CD8-positive, alpha-beta memory T cell (primary cell): ENCODE data around the gene RGL2. TPM values are rescaled to one million over a fixed set of nuclear protein-coding genes. Genes with fewer than 3 reads are reported as not detected.
"Not testable (repeated sequence)": the region's sequence is repeated elsewhere in the genome, so short reads cannot be mapped to it uniquely, and the experiment has no call there.

ENCODE experiments used
- CTCF ChIA-PET: fragments of 350-600 bp; sonication (Branson Sonifier 250); formaldehyde crosslinking; loops from one replicate; lab custom pipeline; 2021; ENCODE audit warnings: antibody characterized with exemption; lab: Charles Lee
- POLR2A ChIA-PET: fragments of 350-600 bp; sonication (Branson Sonifier 250); formaldehyde crosslinking; loops from one replicate; lab custom pipeline; 2021; ENCODE audit warnings: antibody characterized with exemption; lab: Charles Lee
- DNase-seq, 5 donors: peaks; one replicate each; pipeline versions ENCODE4 v3.0.0 to v3.0.0-alpha.2; 2020 to 2022; ENCODE audit warnings: mixed read lengths in 1 of 5
- H3K27ac ChIP-seq: one replicate; pipeline ENCODE4 v1.7.0; 2013; ENCODE audit warnings: low read depth, mild to moderate bottlenecking, low read length, moderate library complexity
- H3K27me3 ChIP-seq: 2 replicates; pipeline ENCODE4 v1.7.0; 2013; ENCODE audit warnings: low read length, mild to moderate bottlenecking; ENCODE audit not compliant: insufficient read depth, poor library complexity, severe bottlenecking
- H3K36me3 ChIP-seq: 2 replicates; pipeline ENCODE4 v1.7.0; 2013; ENCODE audit warnings: mild to moderate bottlenecking, low read length, moderate library complexity; ENCODE audit not compliant: insufficient read depth
- H3K4me1 ChIP-seq: 2 replicates; pipeline ENCODE4 v1.7.0; 2013; ENCODE audit warnings: mild to moderate bottlenecking, low read length, moderate library complexity; ENCODE audit not compliant: insufficient read depth
- H3K4me3 ChIP-seq: 2 replicates; pipeline ENCODE4 v1.7.0; 2013; ENCODE audit warnings: mild to moderate bottlenecking, low read length
- H3K9me3 ChIP-seq: 2 replicates; pipeline ENCODE4 v1.7.0; 2013; ENCODE audit warnings: mild to moderate bottlenecking, low read length
- H3K27ac Mint-ChIP-seq, 8 donors: one replicate each; pipeline ENCODE4 v1.8.0; 2020 to 2021; ENCODE audit warnings: mixed read lengths in 8 of 8, mild to moderate bottlenecking in 6 of 8, inconsistent platforms in 3 of 8, moderate library complexity in 3 of 8
- H3K27me3 Mint-ChIP-seq, 2 donors: one replicate each; pipeline ENCODE4 v1.8.0; 2020 to 2021; ENCODE audit warnings: mixed read lengths in 2 of 2, mild to moderate bottlenecking in 1 of 2, moderate library complexity in 1 of 2
- H3K36me3 Mint-ChIP-seq, 3 donors: one replicate each; pipeline ENCODE4 v1.8.0; 2020 to 2021; ENCODE audit warnings: mixed read lengths in 3 of 3, inconsistent platforms in 1 of 3, mild to moderate bottlenecking in 1 of 3
- H3K4me1 Mint-ChIP-seq, 3 donors: one replicate each; pipeline ENCODE4 v1.8.0; 2020 to 2021; ENCODE audit warnings: mixed read lengths in 3 of 3, inconsistent platforms in 1 of 3, mild to moderate bottlenecking in 1 of 3
- H3K4me3 Mint-ChIP-seq, 7 donors: one replicate each; pipeline ENCODE4 v1.8.0; 2020 to 2021; ENCODE audit warnings: mixed read lengths in 7 of 7, mild to moderate bottlenecking in 6 of 7, moderate library complexity in 4 of 7, inconsistent platforms in 2 of 7
- H3K9me3 Mint-ChIP-seq, 5 donors: one replicate each; pipeline ENCODE4 v1.8.0; 2020 to 2022; ENCODE audit warnings: mixed read lengths in 5 of 5, mild to moderate bottlenecking in 3 of 5, moderate library complexity in 2 of 5, inconsistent platforms in 1 of 5
- polyA plus RNA-seq: library from polyadenylated mRNA; unstranded; fragments of 300-500 nt; fragmentation: Illumina TruSeq; gene quantifications from one replicate; pipeline ENCODE4 v1.2.3, GENCODE V29; 2021
- total RNA-seq, 2 experiments: library from RNA; stranded (reverse); gene quantifications; one replicate each; pipeline ENCODE4 v1.2.3, GENCODE V29; 2021

Gene RGL2
- total RNA-seq, result 10 to 100 TPM; 20.5 to 22.9 TPM
- 10.4 TPM for polyA plus RNA-seq

- peak within 1 kb of the TSS; percentile 94 to 100 (median 99) for H3K27ac Mint-ChIP-seq
- Histone ChIP-seq H3K9me3 (no peaks in the 10 kb centered on the region), H3K36me3 (peaks cover 12% of the 10 kb centered on the region), H3K27me3 (no peaks in the 10 kb centered on the region), H3K4me1 (peaks cover 11% of the 10 kb centered on the region), H3K4me3 (peak within 1 kb of the TSS; percentile 99), H3K27ac (peak within 1 kb of the TSS; percentile 89)
- DNase-seq, result peak in 3 of 5 donors; percentile 56 to 80 (median 58)
- peaks cover 0 to 5% of the 10 kb centered on the region in 2 donors for H3K27me3 Mint-ChIP-seq
- H3K4me3 Mint-ChIP-seq, result peak within 1 kb of the TSS; percentile 98 to 100 (median 99)
- ChIA-PET POLR2A (interaction anchor here (0.6 to 2.7 kb wide), 11 partner anchors 9 to 677 kb away, joined by 3 to 30 read pairs (median 17); partner anchors contain the start of genes B3GALT4, PFDN6, RPS18 and TAPBP), CTCF (interaction anchor here (0.7 to 4.2 kb wide), 17 partner anchors 9 to 127 kb away, joined by 3 to 35 read pairs (median 4); partner anchors contain the start of genes B3GALT4, PFDN6, RPS18 and VPS52)
- H3K36me3 Mint-ChIP-seq, result peaks cover 0 to 68% (median 12%) of the 10 kb centered on the region in 3 donors
- peaks cover 34 to 49% (median 34%) of the 10 kb centered on the region in 3 donors for H3K4me1 Mint-ChIP-seq
- H3K9me3 Mint-ChIP-seq, result no peaks in the 10 kb centered on the region
These were observed at the start of gene RGL2 for GRCh38 chr6:33298773-33299236. Gene RGL2, minus strand, starts transcription at chr6:33298942. Its CDS starts 332 bp downstream, at chr6:33298610.

- H3K4me1 Mint-ChIP-seq, result peaks cover 37 to 38% (median 38%) of the 10 kb centered on the region in 3 donors
- no peak for DNase-seq
- Histone ChIP-seq H3K27ac (no peak overlapping the region), H3K36me3 (no peaks in the 10 kb centered on the region), H3K4me1 (peaks cover 28% of the 10 kb centered on the region), H3K9me3 (no peaks in the 10 kb centered on the region), H3K4me3 (no peak overlapping the region), H3K27me3 (no peaks in the 10 kb centered on the region)
- peak overlapping the region in 3 of 8 donors; percentile 27 to 49 (median 33) for H3K27ac Mint-ChIP-seq
- H3K36me3 Mint-ChIP-seq, result no peaks in the 10 kb centered on the region
- H3K4me3 Mint-ChIP-seq, result no peak overlapping the region
- CTCF ChIA-PET, result interaction anchor here (0.7 to 1.8 kb wide), 3 partner anchors 71 to 188 kb away, joined by 3 to 4 read pairs (median 3); partner anchors contain the start of genes B3GALT4, RPS18 and VPS52
- peaks cover 0 to 2% (median 0%) of the 10 kb centered on the region in 5 donors for H3K9me3 Mint-ChIP-seq
- H3K27me3 Mint-ChIP-seq, result peaks cover 0 to 4% of the 10 kb centered on the region in 2 donors
- POLR2A ChIA-PET, result no interaction called here
These were observed 49.1 kb upstream of the RGL2 start for GRCh38 chr6:33347816-33348215.

GRCh38 chr6:33346972-33347371, 48.2 kb upstream of the RGL2 start:
- H3K4me3 ChIP-seq, H3K9me3 Mint-ChIP-seq, H3K4me3 Mint-ChIP-seq, H3K27me3 Mint-ChIP-seq, H3K27ac ChIP-seq, H3K27me3 ChIP-seq, DNase-seq, H3K9me3 ChIP-seq, H3K36me3 Mint-ChIP-seq, H3K36me3 ChIP-seq, POLR2A ChIA-PET: not testable (repeated sequence)
- peak overlapping the region in 5 of 8 donors; percentile 8 to 90 (median 74) for H3K27ac Mint-ChIP-seq
- CTCF ChIA-PET, result interaction anchor here (3.8 to 4.1 kb wide), 2 partner anchors 29 to 46 kb away, joined by 35 to 52 read pairs; partner anchors contain the start of genes RGL2 and ZBTB22
- H3K4me1 ChIP-seq, result peaks cover 34% of the 10 kb centered on the region
- peaks cover 39 to 41% (median 39%) of the 10 kb centered on the region in 3 donors for H3K4me1 Mint-ChIP-seq

GRCh38 chr6:33344701-33345697, 46.3 kb upstream of the RGL2 start:
- no peaks in the 10 kb centered on the region for H3K27me3 ChIP-seq
- H3K4me3 ChIP-seq, result peak overlapping the region; percentile 56
- CTCF ChIA-PET, result interaction anchor here (0.6 to 4.1 kb wide), 19 partner anchors 9 to 226 kb away, joined by 3 to 52 read pairs (median 6); partner anchors contain the start of genes B3GALT4, PFDN6, RGL2 and RPS18
- peaks cover 0 to 2% (median 0%) of the 10 kb centered on the region in 5 donors for H3K9me3 Mint-ChIP-seq
- DNase-seq, result peak; percentile 58 to 87 (median 84)
- peak overlapping the region; percentile 77 for H3K27ac ChIP-seq
- peaks cover 0 to 4% of the 10 kb centered on the region in 2 donors for H3K27me3 Mint-ChIP-seq
- no peaks in the 10 kb centered on the region for H3K36me3 ChIP-seq
- POLR2A ChIA-PET, result interaction anchor here (0.6 to 3.4 kb wide), 15 partner anchors 27 to 1440 kb away, joined by 3 to 75 read pairs (median 5); partner anchors contain the start of genes B3GALT4, CUTA, PFDN6 and RGL2
- H3K9me3 ChIP-seq, result no peaks in the 10 kb centered on the region
- H3K27ac Mint-ChIP-seq, result peak overlapping the region; percentile 85 to 99 (median 97)
- H3K4me1 ChIP-seq, result peaks cover 35% of the 10 kb centered on the region
- H3K36me3 Mint-ChIP-seq, result no peaks in the 10 kb centered on the region
- peak overlapping the region; percentile 69 to 92 (median 85) for H3K4me3 Mint-ChIP-seq
- peaks cover 39 to 41% (median 40%) of the 10 kb centered on the region in 3 donors for H3K4me1 Mint-ChIP-seq

- peak overlapping the region; percentile 69 to 93 (median 85) for H3K4me3 Mint-ChIP-seq
These were observed 45.3 kb upstream of the RGL2 start for GRCh38 chr6:33343953-33344611.

GRCh38 chr6:33343606-33343952, 44.8 kb upstream of the RGL2 start:
- H3K4me1 Mint-ChIP-seq, result peaks cover 40 to 48% (median 43%) of the 10 kb centered on the region in 3 donors
- H3K27me3 Mint-ChIP-seq, H3K36me3 ChIP-seq, H3K9me3 Mint-ChIP-seq, H3K9me3 ChIP-seq, H3K27me3 ChIP-seq, H3K36me3 Mint-ChIP-seq, H3K4me3 ChIP-seq: not testable (repeated sequence)
- POLR2A ChIA-PET, result interaction anchor here (0.6 to 3.4 kb wide), 15 partner anchors 11 to 505 kb away, joined by 3 to 75 read pairs (median 8); partner anchors contain the start of genes B3GALT4, PFDN6, RGL2 and RPS18
- H3K27ac Mint-ChIP-seq, result peak overlapping the region; percentile 85 to 99 (median 97)
- Histone ChIP-seq H3K4me1 (peaks cover 35% of the 10 kb centered on the region), H3K27ac (peak overlapping the region; percentile 43)
- peak in 1 of 5 donors; percentile 17 for DNase-seq
- CTCF ChIA-PET, result interaction anchor here (0.7 to 4.1 kb wide), 11 partner anchors 26 to 329 kb away, joined by 3 to 52 read pairs (median 15); partner anchors contain the start of genes B3GALT4, RGL2, RPS18 and TAPBP
- peak overlapping the region; percentile 69 to 93 (median 85) for H3K4me3 Mint-ChIP-seq

More at GRCh38 chr6:33343953-33344611, 45.3 kb upstream of the RGL2 start:
- H3K4me1 ChIP-seq, result peaks cover 35% of the 10 kb centered on the region
- peak overlapping the region; percentile 77 for H3K27ac ChIP-seq
- H3K9me3 ChIP-seq, result no peaks in the 10 kb centered on the region
- no peaks in the 10 kb centered on the region for H3K36me3 ChIP-seq
- H3K36me3 Mint-ChIP-seq, result no peaks in the 10 kb centered on the region
- H3K27me3 Mint-ChIP-seq, result peaks cover 0 to 4% of the 10 kb centered on the region in 2 donors
- peak overlapping the region; percentile 65 for H3K4me3 ChIP-seq
- peaks cover 39 to 44% (median 40%) of the 10 kb centered on the region in 3 donors for H3K4me1 Mint-ChIP-seq
- POLR2A ChIA-PET, result interaction anchor here (0.6 to 3.4 kb wide), 17 partner anchors 11 to 505 kb away, joined by 3 to 75 read pairs (median 5); partner anchors contain the start of genes B3GALT4, PFDN6, RGL2 and RING1
- H3K9me3 Mint-ChIP-seq, result peaks cover 0 to 2% (median 0%) of the 10 kb centered on the region in 5 donors
- H3K27ac Mint-ChIP-seq, result peak overlapping the region; percentile 85 to 99 (median 97)
- no peaks in the 10 kb centered on the region for H3K27me3 ChIP-seq
- peak; percentile 52 to 89 (median 83) for DNase-seq
- CTCF ChIA-PET, result interaction anchor here (0.7 to 4.1 kb wide), 17 partner anchors 8 to 329 kb away, joined by 3 to 52 read pairs (median 6); partner anchors contain the start of genes B3GALT4, PFDN6, RGL2 and RPS18

- Histone ChIP-seq H3K4me3 (no peak overlapping the region), H3K27ac (no peak overlapping the region), H3K9me3 (no peaks in the 10 kb centered on the region), H3K27me3 (no peaks in the 10 kb centered on the region), H3K36me3 (no peaks in the 10 kb centered on the region), H3K4me1 (peaks cover 19% of the 10 kb centered on the region)
- peaks cover 0 to 2% (median 0%) of the 10 kb centered on the region in 5 donors for H3K9me3 Mint-ChIP-seq
- CTCF ChIA-PET, result no interaction called here
- no peak for DNase-seq
- no peaks in the 10 kb centered on the region for H3K36me3 Mint-ChIP-seq
- no peak overlapping the region for H3K4me3 Mint-ChIP-seq
- H3K27me3 Mint-ChIP-seq, result peaks cover 0 to 4% of the 10 kb centered on the region in 2 donors
- POLR2A ChIA-PET, result no interaction called here
- H3K27ac Mint-ChIP-seq, result peak overlapping the region in 1 of 8 donors; percentile 42
- H3K4me1 Mint-ChIP-seq, result peaks cover 17 to 28% (median 23%) of the 10 kb centered on the region in 3 donors
These were observed 40.5 kb upstream of the RGL2 start for GRCh38 chr6:33339193-33339592.
